Transverse colon (tissue), 4 donors: ENCODE measurements around the gene NRIP2.

Experiments used
- EP300 ChIP-seq: sonication (generic); formaldehyde crosslinking; IDR thresholded peaks from one replicate; pipeline ENCODE4 v1.6.1; 2017; ENCODE audit warnings: antibody characterized with exemption, low read depth
- POLR2A ChIP-seq: fragments of 450-650 bp; IDR thresholded peaks from one replicate; pipeline ENCODE4 v1.6.1; 2016; ENCODE audit warnings: antibody characterized with exemption, mild to moderate bottlenecking, moderate library complexity
- POLR2AphosphoS5 ChIP-seq, 3 donors: sonication (generic); formaldehyde crosslinking; IDR thresholded peaks; one replicate each; pipeline ENCODE4 v1.6.1; 2016; ENCODE audit warnings: antibody characterized with exemption in 3 of 3
- TF ChIP-seq, protein P1 (sequence below), 5 experiments: fragments of 200-600 bp in 3 of 5; fragments of 450-650 bp in 2 of 5; sonication (generic) in 3 of 5; IDR thresholded peaks; 1 replicate in 2 of 5; 2 replicates in 3 of 5; pipeline ENCODE4 v1.5.1; 2016 to 2017; ENCODE audit warnings: antibody characterized with exemption in 5 of 5, inconsistent platforms in 3 of 5, mild to moderate bottlenecking in 2 of 5, moderate library complexity in 1 of 5

DNA sequence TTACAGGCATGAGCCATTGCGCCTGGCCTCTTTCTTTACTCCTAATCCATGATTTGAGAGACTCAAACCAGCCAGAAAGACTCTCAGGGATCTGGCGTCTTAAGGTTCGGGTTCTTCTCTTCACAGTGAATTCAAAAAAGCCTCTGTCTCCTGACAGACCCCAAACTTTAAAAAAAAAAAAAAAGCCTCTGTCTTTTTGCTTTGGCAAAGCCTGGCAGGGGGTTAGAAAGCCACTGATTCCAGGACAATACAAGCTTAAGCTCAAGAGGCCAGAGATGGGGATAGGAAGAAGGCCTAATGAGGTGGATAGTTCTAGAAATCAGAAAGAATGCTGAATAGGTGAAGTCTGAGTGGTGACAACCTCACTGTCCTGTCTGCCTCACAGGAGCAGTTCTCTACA is 8.8 kb downstream of the NRIP2 start:
- TF ChIP-seq, protein P1, sequence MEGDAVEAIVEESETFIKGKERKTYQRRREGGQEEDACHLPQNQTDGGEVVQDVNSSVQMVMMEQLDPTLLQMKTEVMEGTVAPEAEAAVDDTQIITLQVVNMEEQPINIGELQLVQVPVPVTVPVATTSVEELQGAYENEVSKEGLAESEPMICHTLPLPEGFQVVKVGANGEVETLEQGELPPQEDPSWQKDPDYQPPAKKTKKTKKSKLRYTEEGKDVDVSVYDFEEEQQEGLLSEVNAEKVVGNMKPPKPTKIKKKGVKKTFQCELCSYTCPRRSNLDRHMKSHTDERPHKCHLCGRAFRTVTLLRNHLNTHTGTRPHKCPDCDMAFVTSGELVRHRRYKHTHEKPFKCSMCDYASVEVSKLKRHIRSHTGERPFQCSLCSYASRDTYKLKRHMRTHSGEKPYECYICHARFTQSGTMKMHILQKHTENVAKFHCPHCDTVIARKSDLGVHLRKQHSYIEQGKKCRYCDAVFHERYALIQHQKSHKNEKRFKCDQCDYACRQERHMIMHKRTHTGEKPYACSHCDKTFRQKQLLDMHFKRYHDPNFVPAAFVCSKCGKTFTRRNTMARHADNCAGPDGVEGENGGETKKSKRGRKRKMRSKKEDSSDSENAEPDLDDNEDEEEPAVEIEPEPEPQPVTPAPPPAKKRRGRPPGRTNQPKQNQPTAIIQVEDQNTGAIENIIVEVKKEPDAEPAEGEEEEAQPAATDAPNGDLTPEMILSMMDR (IDR thresholded peaks at IDR 0.05), result no peak
- TF ChIP-seq POLR2A (no peak), POLR2AphosphoS5 (IDR thresholded peaks at IDR 0.05) (no peak), EP300 (no peak)
